Psoas muscle (tissue), 8 donors: ENCODE results near the gene BUB3. TPM values are rescaled to one million over a fixed set of nuclear protein-coding genes. Genes with fewer than 3 reads are reported as not detected.
"Not testable (repeated sequence)": the region's sequence is repeated elsewhere in the genome, so short reads cannot be mapped to it uniquely, and the experiment has no call there.

Experiments used
- ATAC-seq, 4 donors: fragments of 200-7000 bp; cut with Tn5 transposase; one replicate each; pipeline ENCODE4 v1.9.1; 2020; ENCODE audit warnings: moderate library complexity in 3 of 4, mild to moderate bottlenecking in 2 of 4
- DNase-seq, 2 donors: peaks; one replicate each; pipeline ENCODE4 v3.0.0-alpha.2; 2020
- H3K27ac ChIP-seq: fragments of 200-600 bp; one replicate; pipeline ENCODE4 v1.8.0; 2022
- H3K27me3 ChIP-seq, 3 donors: fragments of 200-600 bp in 1 of 3; one replicate each; pipeline versions ENCODE4 v1.6.1 to v1.8.0; 2013 to 2022; ENCODE audit warnings: low read length in 2 of 3, mild to moderate bottlenecking in 2 of 3, moderate library complexity in 1 of 3; ENCODE audit not compliant: insufficient read depth in 3 of 3
- H3K36me3 ChIP-seq, 2 donors: fragments of 200-600 bp in 1 of 2; one replicate each; pipeline versions ENCODE4 v1.6.1 to v1.8.0; 2013 to 2022; ENCODE audit warnings: low read depth in 1 of 2, mild to moderate bottlenecking in 1 of 2, moderate library complexity in 1 of 2; ENCODE audit not compliant: insufficient read depth in 1 of 2
- H3K4me1 ChIP-seq: fragments of 200-600 bp; one replicate; pipeline ENCODE4 v1.8.0; 2022
- H3K4me3 ChIP-seq: fragments of 200-600 bp; one replicate; pipeline ENCODE4 v1.8.0; 2022; ENCODE audit warnings: mild to moderate bottlenecking
- H3K9me3 ChIP-seq: fragments of 200-600 bp; one replicate; pipeline ENCODE4 v1.8.0; 2022
- CTCF ChIP-seq: fragments of 200-600 bp; IDR thresholded peaks from one replicate; pipeline ENCODE4 v1.8.0; 2022; ENCODE audit warnings: antibody characterized with exemption
- WGBS, 3 donors: extraction: QIAGEN DNeasy Blood & Tissue Kit; methylation state at CpG; one replicate each; pipeline versions ENCODE4 v1.1.6 to v1.1.7; 2013; 5-methylcytosine and 5-hydroxymethylcytosine counted together
- intact Hi-C, 2 donors: fragments of 100-400 bp; cut with DNase I; formaldehyde crosslinking; loops; one replicate each; pipeline versions ENCODE4 v1.11.0 to v1.14.2; 2022
- polyA plus RNA-seq, 3 donors: library from polyadenylated mRNA; stranded (reverse); fragments of 200-250 nt; gene quantifications; one replicate each; pipeline ENCODE4 v1.2.3, GENCODE V29; 2013
- total RNA-seq, 4 donors: library from RNA; stranded (reverse); fragmentation: NEBNext Ultra II Directional in 2 of 4; extraction: Animal tissue kit (Norgen Biotek cat#: 25700) in 2 of 4; gene quantifications; one replicate each; pipeline versions ENCODE4 v1.2.1 to v1.2.4, GENCODE V29; 2021 to 2023
- donor health status: healthy with polysubstance abuse.
- donor health status: DM: no; HTN: no; CAD: no; lungs with moderate emphysema.
- donor health status: Bipolar disorder and iron deficiency.
- donor health status: healthy.
- donor health status: DM: yes; HTN: yes; CAD: no.
- donor health status: DM: no; HTN: no; CAD: no.
- donor health status: DM: no; HTN: no; CAD: no.
- donor health status: DM: yes; HTN: yes; CAD: no.

The BUB3 gene
- total and polyA plus RNA-seq, 7 donors = 28.6 to 67.3 (median 32.9) TPM

- intact Hi-C loops = no loop called here
- WGBS, 3 donors = 97 to 98% (median 98%) methylated on average over 2 of the region's 2 CpGs
- no peaks in the 10 kb centered on the region for H3K4me1 ChIP-seq
- H3K4me3 ChIP-seq = no peak overlapping the region
- ATAC-seq (no peak), DNase-seq (no peak)
- H3K36me3 ChIP-seq = peaks cover 3 to 60% of the 10 kb centered on the region in 2 donors
- no peak overlapping the region for H3K27ac ChIP-seq
- no peaks in the 10 kb centered on the region for H3K27me3 ChIP-seq
- TF ChIP-seq CTCF = no peak
- H3K9me3 ChIP-seq = no peaks in the 10 kb centered on the region
Measured at GRCh38 chr10:123166618-123167017, 12.4 kb downstream of the BUB3 start.

GRCh38 chr10:123170961-123171360, 16.8 kb downstream of the BUB3 start:
- TF ChIP-seq CTCF = no peak
- no peak overlapping the region for H3K4me3 ChIP-seq
- intact Hi-C loops = no loop called here
- H3K27me3 ChIP-seq = no peaks in the 10 kb centered on the region
- peaks cover 0 to 17% of the 10 kb centered on the region in 2 donors for H3K36me3 ChIP-seq
- no peak for ATAC-seq
- no peaks in the 10 kb centered on the region for H3K4me1 ChIP-seq
- no peak overlapping the region for H3K27ac ChIP-seq
- no peaks in the 10 kb centered on the region for H3K9me3 ChIP-seq
- WGBS, 3 donors = 98% methylated on average over 4 of the region's 4 CpGs
- no peak for DNase-seq

- ATAC-seq = not testable (repeated sequence)
- 93 to 95% (median 93%) methylated on average over 10 of the region's 10 CpGs for WGBS, 3 donors
Measured at GRCh38 chr10:123171616-123172015, 17.4 kb downstream of the BUB3 start.

GRCh38 chr10:123175389-123176387, 21.5 kb downstream of the BUB3 start:
- no peak overlapping the region for H3K27ac ChIP-seq

More at GRCh38 chr10:123171616-123172015, 17.4 kb downstream of the BUB3 start:
- intact Hi-C loops, H3K27me3 ChIP-seq, H3K27ac ChIP-seq, H3K4me3 ChIP-seq, DNase-seq, H3K4me1 ChIP-seq, H3K9me3 ChIP-seq: not testable (repeated sequence)
- peaks cover 0 to 10% of the 10 kb centered on the region in 2 donors for H3K36me3 ChIP-seq

GRCh38 chr10:123178390-123178789, 24.2 kb downstream of the BUB3 start:
- H3K4me1 ChIP-seq, intact Hi-C loops, H3K36me3 ChIP-seq, DNase-seq, ATAC-seq, H3K4me3 ChIP-seq, H3K27ac ChIP-seq, H3K27me3 ChIP-seq: not testable (repeated sequence)
- WGBS, 3 donors = 95 to 98% (median 95%) methylated on average over 4 of the region's 4 CpGs
- H3K9me3 ChIP-seq = peaks cover 12% of the 10 kb centered on the region

More at GRCh38 chr10:123175389-123176387, 21.5 kb downstream of the BUB3 start:
- no peak for DNase-seq
- peaks cover 0 to 3% of the 10 kb centered on the region in 2 donors for H3K36me3 ChIP-seq
- no peak for ATAC-seq
- no peak for TF ChIP-seq CTCF
- H3K4me1 ChIP-seq = no peaks in the 10 kb centered on the region
- no peaks in the 10 kb centered on the region for H3K27me3 ChIP-seq
- WGBS, 3 donors = 71 to 81% (median 77%) methylated on average over 9 of the region's 9 CpGs
- intact Hi-C loops = no loop called here
- H3K4me3 ChIP-seq = no peak overlapping the region
- no peaks in the 10 kb centered on the region for H3K9me3 ChIP-seq
